Measurements from ENCODE around the gene FUS. TPM values are rescaled to one million over a fixed set of nuclear protein-coding genes. Genes with fewer than 3 reads are reported as not detected.

Gene FUS
- polyA plus RNA-seq, 1 donor (not counting 4 experiments of a cell fraction or from before 2014, with no cell fraction given), result 199 TPM

- H3K4me1 ChIP-seq (ENCODE audit: control insufficient read depth, extremely low read depth, insufficient read depth, low read length), result peaks cover 51% of the 10 kb centered on the region
- FAIRE-seq, result no peak
- H3K27ac ChIP-seq (ENCODE audit: control insufficient read depth, insufficient read depth, low read length), result peak overlapping the region; percentile 49
Observed at GRCh38 chr16:31131841-31132271, 48.1 kb upstream of the FUS start.

GRCh38 chr16:31132303-31132979 lies 47.5 kb upstream of the FUS start:
- Histone ChIP-seq H3K9me3 (ENCODE audit: control insufficient read depth, low read depth, low read length) (no peaks in the 10 kb centered on the region), H3K79me2 (ENCODE audit: control insufficient read depth, insufficient read depth, low read length) (peaks cover 29% of the 10 kb centered on the region), H3K4me3 (ENCODE audit: control insufficient read depth in 2 of 3, extremely low read depth in 1 of 3, insufficient read depth in 2 of 3, low read depth in 1 of 3, low read length in 3 of 3) (no peak overlapping the region), H2AFZ (ENCODE audit: control insufficient read depth, low read length) (no peak overlapping the region), H3K4me2 (ENCODE audit: control insufficient read depth, extremely low read depth, insufficient read depth, low read depth, low read length) (peak overlapping the region; percentile 32), H3K4me1 (ENCODE audit: control insufficient read depth, extremely low read depth, insufficient read depth, low read length) (peaks cover 51% of the 10 kb centered on the region), H3K36me3 (ENCODE audit: control insufficient read depth in 2 of 2, extremely low read depth in 1 of 2, insufficient read depth in 2 of 2, low read length in 2 of 2) (peaks cover 12 to 30% of the 10 kb centered on the region in 2 experiments), H4K20me1 (ENCODE audit: control insufficient read depth, extremely low read depth, insufficient read depth, low read length) (peaks cover 3% of the 10 kb centered on the region), H3K27me3 (ENCODE audit: control insufficient read depth, extremely low read depth, insufficient read depth, low read length) (no peaks in the 10 kb centered on the region), H3K9ac (ENCODE audit: control insufficient read depth, extremely low read depth, insufficient read depth, low read length) (no peak overlapping the region), H3K9me1 (ENCODE audit: control insufficient read depth, extremely low read depth, insufficient read depth, low read length) (peaks cover 7% of the 10 kb centered on the region), H3K27ac (ENCODE audit: control insufficient read depth, insufficient read depth, low read length) (peak overlapping the region; percentile 49)
- no peak for FAIRE-seq
- DNase-seq (ENCODE audit: low read depth, low spot score), result no peak
- TF ChIP-seq, protein P1, sequence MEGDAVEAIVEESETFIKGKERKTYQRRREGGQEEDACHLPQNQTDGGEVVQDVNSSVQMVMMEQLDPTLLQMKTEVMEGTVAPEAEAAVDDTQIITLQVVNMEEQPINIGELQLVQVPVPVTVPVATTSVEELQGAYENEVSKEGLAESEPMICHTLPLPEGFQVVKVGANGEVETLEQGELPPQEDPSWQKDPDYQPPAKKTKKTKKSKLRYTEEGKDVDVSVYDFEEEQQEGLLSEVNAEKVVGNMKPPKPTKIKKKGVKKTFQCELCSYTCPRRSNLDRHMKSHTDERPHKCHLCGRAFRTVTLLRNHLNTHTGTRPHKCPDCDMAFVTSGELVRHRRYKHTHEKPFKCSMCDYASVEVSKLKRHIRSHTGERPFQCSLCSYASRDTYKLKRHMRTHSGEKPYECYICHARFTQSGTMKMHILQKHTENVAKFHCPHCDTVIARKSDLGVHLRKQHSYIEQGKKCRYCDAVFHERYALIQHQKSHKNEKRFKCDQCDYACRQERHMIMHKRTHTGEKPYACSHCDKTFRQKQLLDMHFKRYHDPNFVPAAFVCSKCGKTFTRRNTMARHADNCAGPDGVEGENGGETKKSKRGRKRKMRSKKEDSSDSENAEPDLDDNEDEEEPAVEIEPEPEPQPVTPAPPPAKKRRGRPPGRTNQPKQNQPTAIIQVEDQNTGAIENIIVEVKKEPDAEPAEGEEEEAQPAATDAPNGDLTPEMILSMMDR (optimal IDR thresholded peaks at IDR 0.05 in 1 of 3, IDR thresholded peaks at IDR 0.05 in 1 of 3, conservative IDR thresholded peaks at IDR 0.05 in 1 of 3; ENCODE audit: extremely low read depth in 1 of 3, insufficient read depth in 2 of 3, low read length in 3 of 3), result no peak
- no peak for TF ChIP-seq EZH2 (IDR thresholded peaks at IDR 0.05; ENCODE audit: low read length)
- dilution Hi-C loops (cut with MboI; ENCODE audit: extremely low pct_ligation_motif_present, low sequenced_read_pairs), result no loop called here

More at GRCh38 chr16:31131841-31132271, 48.1 kb upstream of the FUS start:
- H3K9ac ChIP-seq (ENCODE audit: control insufficient read depth, extremely low read depth, insufficient read depth, low read length), result no peak overlapping the region
- H2AFZ ChIP-seq (ENCODE audit: control insufficient read depth, low read length), result no peak overlapping the region
- peak overlapping the region; percentile 54 for H3K4me2 ChIP-seq (ENCODE audit: control insufficient read depth, extremely low read depth, insufficient read depth, low read depth, low read length)
- no peak overlapping the region for H3K4me3 ChIP-seq (ENCODE audit: control insufficient read depth in 2 of 3, extremely low read depth in 1 of 3, insufficient read depth in 2 of 3, low read depth in 1 of 3, low read length in 3 of 3)
- H3K79me2 ChIP-seq (ENCODE audit: control insufficient read depth, insufficient read depth, low read length), result peaks cover 29% of the 10 kb centered on the region
- H3K27me3 ChIP-seq (ENCODE audit: control insufficient read depth, extremely low read depth, insufficient read depth, low read length), result no peaks in the 10 kb centered on the region
- DNase-seq (ENCODE audit: low read depth, low spot score), result no peak
- no peaks in the 10 kb centered on the region for H3K9me3 ChIP-seq (ENCODE audit: control insufficient read depth, low read depth, low read length)
- TF ChIP-seq, protein P1 (optimal IDR thresholded peaks at IDR 0.05 in 1 of 3, IDR thresholded peaks at IDR 0.05 in 1 of 3, conservative IDR thresholded peaks at IDR 0.05 in 1 of 3; ENCODE audit: extremely low read depth in 1 of 3, insufficient read depth in 2 of 3, low read length in 3 of 3), result no peak
- TF ChIP-seq EZH2 (IDR thresholded peaks at IDR 0.05; ENCODE audit: low read length), result no peak
- H3K9me1 ChIP-seq (ENCODE audit: control insufficient read depth, extremely low read depth, insufficient read depth, low read length), result peaks cover 7% of the 10 kb centered on the region
- H3K36me3 ChIP-seq (ENCODE audit: control insufficient read depth in 2 of 2, extremely low read depth in 1 of 2, insufficient read depth in 2 of 2, low read length in 2 of 2), result peaks cover 12 to 35% of the 10 kb centered on the region in 2 experiments
- peaks cover 3% of the 10 kb centered on the region for H4K20me1 ChIP-seq (ENCODE audit: control insufficient read depth, extremely low read depth, insufficient read depth, low read length)
- dilution Hi-C loops (cut with MboI; ENCODE audit: extremely low pct_ligation_motif_present, low sequenced_read_pairs), result no loop called here
